Measurements from ENCODE around the gene TEX19. TPM values are rescaled to one million over a fixed set of nuclear protein-coding genes. Genes with fewer than 3 reads are reported as not detected.

Gene TEX19
- polyA plus RNA-seq, 2 of the 4 experiments (the other 2 are of a cell fraction), result 0.43 to 0.50 TPM

GRCh38 chr17:82353484-82353883, 5.6 kb upstream of the TEX19 start:
- H3K4me3 ChIP-seq, result no peak overlapping the region
- DNase-seq (ENCODE audit: low read depth in 1 of 2, low spot score in 1 of 2), result no peak
- CTCF ChIA-PET, result interaction anchor here (0.9 to 5.8 kb wide), 8 partner anchors 9 to 117 kb away, joined by 4 to 52 read pairs (median 12); partner anchors contain the start of gene SECTM1
- ATAC-seq, result no peak
- H3K4me1 ChIP-seq, result peaks cover 17% of the 10 kb centered on the region; the same call in 1 of the 3 replicates
- H3K27ac ChIP-seq, result no peak overlapping the region
- no peak overlapping the region for H3K4me2 ChIP-seq
- FAIRE-seq, result no peak
- no peak for TF ChIP-seq RFX5 (IDR thresholded peaks at IDR 0.05)
- no peak for TF ChIP-seq CBX2 (IDR thresholded peaks at IDR 0.05; ENCODE audit: borderline replicate concordance, low read depth)
- TF ChIP-seq HES2 (IDR thresholded peaks at IDR 0.05), result no peak
- TF ChIP-seq CBX8 (IDR thresholded peaks at IDR 0.05), result no peak
- no peak for TF ChIP-seq RARB (CRISPR knock-in tag; IDR thresholded peaks at IDR 0.05)
- WGBS (ENCODE audit: missing lambda C conversion rate), result 60% methylated on average over 5 of the region's 8 CpGs
- POLR2A ChIA-PET, result no interaction called here
- no peaks in the 10 kb centered on the region for H3K9me3 ChIP-seq

GRCh38 chr17:82354804-82355308, 4.2 kb upstream of the TEX19 start:
- Histone ChIP-seq H3K4me2 (no peak overlapping the region), H3K4me1 (peaks cover 18% of the 10 kb centered on the region), H3K27ac (no peak overlapping the region), H3K9me3 (no peaks in the 10 kb centered on the region), H3K4me3 (no peak overlapping the region)
- no peak for ATAC-seq
- ChIA-PET POLR2A (no interaction called here), CTCF (interaction anchor here (0.6 to 5.8 kb wide), 6 partner anchors 15 to 118 kb away, joined by 3 to 44 read pairs (median 4); no protein-coding TSS in a partner anchor)
- WGBS (ENCODE audit: missing lambda C conversion rate), result 70% methylated on average over 7 of the region's 7 CpGs
- DNase-seq (ENCODE audit: low read depth in 1 of 2, low spot score in 1 of 2), result no peak
- no peak for FAIRE-seq
- TF ChIP-seq ATOH8 (CRISPR knock-in tag; IDR thresholded peaks at IDR 0.05; ENCODE audit: low read depth) (no peak), HOXB5 (CRISPR knock-in tag; IDR thresholded peaks at IDR 0.05) (no peak), SMC3 (IDR thresholded peaks at IDR 0.05) (no peak), PBX3 (IDR thresholded peaks at IDR 0.05) (no peak), ELK1 (IDR thresholded peaks at IDR 0.05; ENCODE audit: low read depth, low read length) (no peak), CHD4 (IDR thresholded peaks at IDR 0.05; ENCODE audit: borderline replicate concordance) (no peak), TFCP2L1 (CRISPR knock-in tag; IDR thresholded peaks at IDR 0.05) (no peak), ZNF302 (CRISPR knock-in tag; IDR thresholded peaks at IDR 0.05) (no peak), E2F6 (IDR thresholded peaks at IDR 0.05; ENCODE audit: borderline replicate concordance, low read depth) (no peak), POLR2A (IDR thresholded peaks at IDR 0.05; ENCODE audit: low read length) (no peak), RARB (CRISPR knock-in tag; IDR thresholded peaks at IDR 0.05) (no peak), HDAC2 (IDR thresholded peaks at IDR 0.05) (no peak), MAFK (IDR thresholded peaks at IDR 0.05; ENCODE audit: partially characterized antibody) (no peak), REST (IDR thresholded peaks at IDR 0.05) (no peak), HMGXB4 (CRISPR knock-in tag; IDR thresholded peaks at IDR 0.05; ENCODE audit: borderline replicate concordance) (no peak), EHMT2 (IDR thresholded peaks at IDR 0.05; ENCODE audit: low read depth) (no peak), HES2 (IDR thresholded peaks at IDR 0.05) (no peak), FOSB (CRISPR knock-in tag; IDR thresholded peaks at IDR 0.05) (no peak)

Measured in A549 (cell line).